HCT116 (cell line): ENCODE results near the gene EPHA6. TPM values are rescaled to one million over a fixed set of nuclear protein-coding genes. Genes with fewer than 3 reads are reported as not detected.
"Not testable (repeated sequence)": the region's sequence is repeated elsewhere in the genome, so short reads cannot be mapped to it uniquely, and the experiment has no call there.

Experiments
- ATAC-seq: fragments of 200-7000 bp; cut with Tn5 transposase; 2 replicates; pipeline ENCODE4 v1.9.1; 2020; ENCODE audit warnings: mild to moderate bottlenecking, moderate library complexity
- BruUV-seq: library from RNA; stranded (reverse); fragments of 400-500 nt; replicated peaks from 2 replicates; lab custom pipeline; 2021; lab: Mats Ljungman, UMichigan
- CTCF ChIA-PET: fragments of 300-600 bp; sonication (Branson Sonifier 250); formaldehyde crosslinking; loops from one replicate; lab custom pipeline; 2021; ENCODE audit warnings: antibody characterized with exemption; lab: Charles Lee
- POLR2A ChIA-PET: fragments of 300-600, 350-600 bp; sonication (Branson Sonifier 250); formaldehyde crosslinking; loops from one replicate; lab custom pipeline; 2021; ENCODE audit warnings: antibody characterized with exemption; lab: Charles Lee
- RAD21 ChIA-PET, 2 experiments: fragments of 300-600 bp; sonication (Branson Sonifier 250); formaldehyde crosslinking; loops; one replicate each; lab custom pipeline; 2023; ENCODE audit warnings: low total read pairs in 2 of 2; ENCODE audit not compliant: uncharacterized antibody in 2 of 2, unreplicated experiment in 2 of 2, low non-redundant PET in 1 of 2; lab: Charles Lee
- DNase-seq: peaks from one replicate; pipeline ENCODE4 v3.0.0-alpha.2; 2010; ENCODE audit warnings: low read depth, low spot score
- H2AFZ ChIP-seq: fragments of 200-600 bp; shearing (Covaris generic), sonication (generic); 2 replicates; pipeline ENCODE4 v1.6.1; 2017; ENCODE audit warnings: low read depth, mixed run types, mixed read lengths, antibody characterized with exemption, low read length; ENCODE audit not compliant: poor library complexity, severe bottlenecking
- H3K27ac ChIP-seq: 2 replicates; pipeline ENCODE4 v1.5.1; 2012; ENCODE audit warnings: low read depth, low read length
- H3K27me3 ChIP-seq: fragments of 200-600 bp; sonication (generic); 2 replicates; pipeline ENCODE4 v1.6.1; 2016; ENCODE audit warnings: mixed run types, low read length, mixed read lengths; ENCODE audit not compliant: insufficient read depth
- H3K36me3 ChIP-seq, 2 experiments: fragments of 200-500 bp in 1 of 2; fragments of 200-600 bp in 1 of 2; sonication (Bioruptor generic) in 1 of 2; sonication (generic) in 1 of 2; 2 replicates each; pipeline versions ENCODE4 v1.5.1 to v1.6.1; 2014 to 2016; ENCODE audit warnings: low read length in 2 of 2, inconsistent platforms in 1 of 2, mixed read lengths in 1 of 2, mixed run types in 1 of 2; ENCODE audit not compliant: insufficient read depth in 2 of 2, control insufficient read depth in 1 of 2
- H3K4me1 ChIP-seq, 2 experiments: fragments of 200-600 bp in 1 of 2; sonication (generic) in 1 of 2; 2 replicates each; pipeline versions ENCODE4 v1.5.1 to v1.6.1; 2012 to 2017; ENCODE audit warnings: low read length in 2 of 2, inconsistent platforms in 1 of 2, mild to moderate bottlenecking in 1 of 2, mixed read lengths in 1 of 2, mixed run types in 1 of 2, moderate library complexity in 1 of 2; ENCODE audit not compliant: insufficient read depth in 2 of 2, control insufficient read depth in 1 of 2
- H3K4me2 ChIP-seq: fragments of 200-600 bp; sonication (generic); 2 replicates; pipeline ENCODE4 v1.6.1; 2017; ENCODE audit warnings: mixed run types, low read length, mixed read lengths
- H3K4me3 ChIP-seq, 2 experiments: fragments of 200-600 bp in 1 of 2; sonication (generic) in 1 of 2; replicated peaks in 1 of 2; 2 replicates each; pipeline ENCODE4 v1.5.1; 2011 to 2016; ENCODE audit warnings: low read length in 2 of 2, control low read depth in 1 of 2, low read depth in 1 of 2, mild to moderate bottlenecking in 1 of 2, mixed read lengths in 1 of 2, mixed run types in 1 of 2
- H3K79me2 ChIP-seq: fragments of 200-600 bp; sonication (generic); 2 replicates; pipeline ENCODE4 v1.6.1; 2017; ENCODE audit warnings: mild to moderate bottlenecking, mixed run types, low read length, moderate library complexity, mixed read lengths; ENCODE audit not compliant: insufficient read depth
- H3K9ac ChIP-seq: fragments of 200-600 bp; sonication (generic); 2 replicates; pipeline ENCODE4 v1.6.1; 2016; ENCODE audit warnings: low read length, mixed read lengths
- H3K9me2 ChIP-seq: fragments of 200-600 bp; sonication (generic), shearing (Covaris generic); 2 replicates; pipeline ENCODE4 v1.6.1; 2017; ENCODE audit warnings: mixed run types, mild to moderate bottlenecking, moderate library complexity; ENCODE audit not compliant: insufficient read depth
- H3K9me3 ChIP-seq, 2 experiments: fragments of 200-500 bp in 1 of 2; fragments of 200-600 bp in 1 of 2; sonication (Bioruptor generic) in 1 of 2; sonication (generic) in 1 of 2; 2 replicates each; pipeline ENCODE4 v1.6.1; 2014 to 2017; ENCODE audit warnings: low read length in 2 of 2, mixed read lengths in 2 of 2, inconsistent platforms in 1 of 2, low read depth in 1 of 2, mild to moderate bottlenecking in 1 of 2, mixed run types in 1 of 2, moderate library complexity in 1 of 2; ENCODE audit not compliant: control insufficient read depth in 1 of 2, insufficient read depth in 1 of 2
- H4K20me1 ChIP-seq: fragments of 200-600 bp; sonication (generic), shearing (Covaris generic); 2 replicates; pipeline ENCODE4 v1.6.1; 2017; ENCODE audit warnings: mixed run types, mild to moderate bottlenecking, moderate library complexity; ENCODE audit not compliant: insufficient read depth
- CBX3 ChIP-seq: IDR thresholded peaks from 2 replicates; pipeline ENCODE4 v1.6.1; 2012; ENCODE audit warnings: low read depth
- ELF1 ChIP-seq: IDR thresholded peaks from 2 replicates; pipeline ENCODE4 v1.6.1; 2012; ENCODE audit warnings: low read depth, borderline replicate concordance
- FOSL1 ChIP-seq: IDR thresholded peaks from 2 replicates; pipeline ENCODE4 v1.6.1; 2012; ENCODE audit warnings: low read depth
- JUND ChIP-seq: IDR thresholded peaks from 2 replicates; pipeline ENCODE4 v1.6.1; 2012
- intact Hi-C: fragments of 100-400 bp; cut with micrococcal nuclease; formaldehyde crosslinking; loops from 2 replicates; pipeline ENCODE4 v1.10.0; 2022
- total RNA-seq: library from RNA; stranded (reverse); gene quantifications from one replicate; pipeline ENCODE4 v1.2.1, GENCODE V29; 2021; ENCODE audit not compliant: unreplicated experiment

Gene EPHA6
- total RNA-seq, 1 experiment from 2014 or later = not detected

GRCh38 chr3:96977671-96978070 is 163.3 kb downstream of the EPHA6 start:
- H3K27ac ChIP-seq = no peak overlapping the region
- no peak overlapping the region for H3K4me2 ChIP-seq
- CTCF ChIA-PET = no interaction called here
- H2AFZ ChIP-seq = no peak overlapping the region
- H3K9me3 ChIP-seq = peaks cover 0 to 7% of the 10 kb centered on the region in 2 experiments; a peak in 1 of 4 replicates
- no peak for TF ChIP-seq JUND
- TF ChIP-seq, all 23 proteins: peak for 0
- Histone ChIP-seq H3K36me3 (no peaks in the 10 kb centered on the region), H3K79me2 (no peaks in the 10 kb centered on the region), H4K20me1 (no peaks in the 10 kb centered on the region), H3K4me1 (no peaks in the 10 kb centered on the region), H3K9ac (no peak overlapping the region), H3K9me2 (no peaks in the 10 kb centered on the region), H3K27me3 (no peaks in the 10 kb centered on the region), H3K4me3 (no peak overlapping the region)
- no TSS peak for BruUV-seq
- no peak for ATAC-seq
- ChIA-PET POLR2A (no interaction called here), RAD21 (no interaction called here)
- no peak for DNase-seq
- intact Hi-C loops = no loop called here

- POLR2A ChIA-PET, H3K27ac ChIP-seq, H3K79me2 ChIP-seq, H3K4me1 ChIP-seq, H2AFZ ChIP-seq, H3K27me3 ChIP-seq, H3K4me2 ChIP-seq, H3K9me2 ChIP-seq, intact Hi-C loops, DNase-seq, BruUV-seq, H3K9ac ChIP-seq, H3K36me3 ChIP-seq, H3K4me3 ChIP-seq, H4K20me1 ChIP-seq, CTCF ChIA-PET, RAD21 ChIA-PET, H3K9me3 ChIP-seq, ATAC-seq: not testable (repeated sequence)
Observed at GRCh38 chr3:96983716-96984115, 169.3 kb downstream of the EPHA6 start.

GRCh38 chr3:96986241-96986640 is 171.8 kb downstream of the EPHA6 start:
- H3K36me3 ChIP-seq = no peaks in the 10 kb centered on the region
- H2AFZ ChIP-seq = no peak overlapping the region
- intact Hi-C loops = no loop called here
- ChIA-PET RAD21 (no interaction called here), POLR2A (no interaction called here), CTCF (no interaction called here)
- DNase-seq (no peak), ATAC-seq (no peak)
- TF ChIP-seq FOSL1 = no peak
- no peak for TF ChIP-seq ELF1
- TF ChIP-seq CBX3 = no peak
- no peaks in the 10 kb centered on the region for H3K9me2 ChIP-seq
- no peak overlapping the region for H3K4me2 ChIP-seq
- no peaks in the 10 kb centered on the region for H4K20me1 ChIP-seq
- H3K79me2 ChIP-seq = no peaks in the 10 kb centered on the region
- no TSS peak for BruUV-seq
- H3K4me3 ChIP-seq = no peak overlapping the region
- no peak overlapping the region for H3K27ac ChIP-seq
- H3K9ac ChIP-seq = no peak overlapping the region
- H3K27me3 ChIP-seq = no peaks in the 10 kb centered on the region
- H3K4me1 ChIP-seq = no peaks in the 10 kb centered on the region
- H3K9me3 ChIP-seq = no peaks in the 10 kb centered on the region; a peak in 2 of 4 replicates
